ENCODE data around the gene CPTP. TPM values are rescaled to one million over a fixed set of nuclear protein-coding genes. Genes with fewer than 3 reads are reported as not detected.
"Not testable (repeated sequence)": the region's sequence is repeated elsewhere in the genome, so short reads cannot be mapped to it uniquely, and the experiment has no call there.

The CPTP gene
- total RNA-seq, 1 donor from 2014 or later: 20.4 TPM

DNA sequence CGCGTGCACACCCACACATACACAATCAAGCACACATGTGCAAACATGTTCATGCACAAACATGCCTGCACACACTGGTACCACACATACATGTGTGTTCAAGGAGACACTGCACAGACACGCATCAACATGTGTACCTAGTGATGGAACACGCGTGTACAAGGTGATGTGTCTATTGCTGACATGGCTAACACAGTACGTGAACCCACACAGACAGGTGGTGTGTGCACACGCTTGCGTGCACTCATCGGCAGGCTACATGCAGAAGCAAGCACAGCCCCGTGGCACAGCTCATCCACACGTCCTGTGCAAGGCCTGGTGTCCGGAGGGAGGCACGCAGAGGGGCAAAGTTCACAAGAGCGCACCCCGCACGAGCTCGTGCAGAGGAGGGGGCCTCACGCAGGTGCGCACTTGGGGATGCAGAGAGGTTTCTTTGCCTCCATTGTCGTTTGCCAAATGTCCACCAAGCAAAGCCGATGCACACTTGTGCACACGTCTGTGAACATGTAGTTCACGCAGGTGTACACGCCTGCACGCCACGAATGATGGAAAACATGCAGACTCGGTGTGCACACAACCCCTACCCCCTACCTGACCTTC is 17.8 kb upstream of the CPTP start:
- DNase-seq (ENCODE audit: low read depth): no peak

DNA sequence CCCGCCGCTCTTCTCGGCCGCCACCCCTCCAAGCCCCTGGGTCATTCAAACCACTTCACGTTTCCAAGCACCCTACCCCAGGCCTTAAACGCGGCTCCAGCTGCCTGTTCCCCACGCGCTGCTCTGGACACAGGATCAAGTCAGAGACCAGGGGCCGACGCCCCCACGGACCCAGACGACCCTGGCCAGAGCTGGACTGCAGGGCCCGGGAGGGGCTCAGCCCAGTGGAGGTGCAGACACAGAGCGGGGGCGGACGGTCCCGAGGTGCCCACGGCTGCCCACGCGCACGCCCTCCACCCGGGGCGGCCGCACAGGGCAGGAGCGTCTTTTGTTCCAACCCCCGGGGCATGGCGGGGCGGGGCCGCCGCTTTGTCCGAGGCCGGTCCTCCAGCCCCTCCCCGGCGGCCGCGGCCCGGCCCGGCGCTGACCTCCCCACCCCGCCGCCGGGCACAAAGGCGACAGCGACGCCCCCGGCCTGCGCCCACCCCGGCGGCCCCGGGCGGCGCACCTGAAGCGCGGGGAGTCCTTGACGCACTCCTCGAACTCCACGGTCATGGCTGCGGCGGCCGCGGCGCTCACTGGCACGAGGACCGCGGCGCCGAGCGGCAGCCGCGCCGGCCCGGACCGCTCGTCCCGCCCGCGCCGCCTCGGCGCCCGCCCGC is 17.2 kb upstream of the CPTP start:
- DNase-seq (ENCODE audit: low read depth): no peak

DNA sequence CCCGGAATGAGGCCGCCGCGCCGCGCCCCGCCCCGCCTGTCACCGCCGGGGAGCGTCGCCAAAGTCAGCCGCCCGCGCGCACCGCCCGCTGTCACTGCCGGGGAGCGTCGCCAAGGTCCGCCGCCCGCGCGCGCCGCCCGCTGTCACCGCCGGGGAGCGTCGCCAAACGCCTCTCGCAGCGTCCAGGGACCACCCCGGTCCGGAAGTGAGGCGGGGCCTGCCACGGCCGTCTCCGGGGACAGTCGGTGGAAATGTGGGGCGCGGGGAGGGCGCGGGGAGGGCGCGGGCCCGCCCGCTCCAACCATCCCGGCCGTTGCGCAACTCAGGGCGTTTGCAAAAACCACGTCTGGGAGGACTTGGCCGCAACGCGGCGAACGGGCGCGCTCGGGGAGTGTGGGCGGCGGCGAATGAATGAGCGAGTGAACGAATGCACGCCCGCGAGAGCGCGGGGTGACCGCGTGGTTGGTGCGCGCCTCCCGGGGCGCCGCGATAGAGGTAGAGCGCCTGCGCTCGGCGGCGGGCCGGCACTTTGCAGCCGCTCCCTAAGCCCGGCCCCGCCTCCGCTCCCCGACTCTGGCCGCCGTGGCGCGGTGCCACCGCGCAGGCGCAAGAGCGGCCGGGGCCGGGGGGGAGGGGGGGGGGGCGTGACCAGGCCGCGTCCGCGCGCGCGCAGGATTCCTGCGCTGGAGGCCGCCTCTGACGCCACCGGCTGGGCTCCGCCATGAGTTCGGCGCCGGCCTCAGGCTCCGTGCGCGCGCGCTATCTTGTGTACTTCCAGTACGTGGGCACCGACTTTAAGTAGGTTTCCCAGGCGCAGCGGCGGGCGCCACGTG is 16.5 kb upstream of the CPTP start, which contains the start of the genes ACAP3 and PUSL1:
Gene ACAP3, minus strand, starts transcription at position 8 of the 833 bp plus-strand sequence. CDS start 115 bp downstream, outside the sequence.
Gene PUSL1, plus strand, starts transcription at position 675 of the 833 bp plus-strand sequence. Its CDS starts 47 bp downstream, at position 722.
- DNase-seq (ENCODE audit: low read depth): peak; percentile 59

DNA sequence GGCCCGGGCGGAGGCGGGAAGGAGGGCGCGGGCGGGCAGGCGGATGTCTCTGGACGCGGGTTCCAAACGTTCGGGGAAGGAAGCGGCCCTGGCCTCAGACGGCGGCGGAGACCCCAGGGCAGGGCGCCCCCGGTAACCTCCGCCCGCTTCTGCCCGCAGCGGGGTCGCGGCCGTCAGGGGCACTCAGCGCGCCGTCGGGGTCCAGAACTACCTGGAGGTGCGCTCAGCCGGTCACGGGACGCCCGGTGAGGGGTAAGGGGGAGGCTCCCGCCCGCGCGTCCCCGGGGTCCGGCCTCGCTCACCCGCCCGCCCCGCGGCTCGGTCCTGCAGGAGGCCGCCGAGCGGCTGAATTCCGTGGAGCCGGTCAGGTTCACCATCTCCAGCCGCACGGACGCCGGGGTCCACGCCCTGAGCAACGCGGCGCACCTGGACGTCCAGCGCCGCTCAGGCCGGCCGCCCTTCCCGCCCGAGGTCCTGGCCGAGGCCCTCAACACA is 15.8 kb upstream of the CPTP start:
- DNase-seq (ENCODE audit: low read depth): no peak

DNA sequence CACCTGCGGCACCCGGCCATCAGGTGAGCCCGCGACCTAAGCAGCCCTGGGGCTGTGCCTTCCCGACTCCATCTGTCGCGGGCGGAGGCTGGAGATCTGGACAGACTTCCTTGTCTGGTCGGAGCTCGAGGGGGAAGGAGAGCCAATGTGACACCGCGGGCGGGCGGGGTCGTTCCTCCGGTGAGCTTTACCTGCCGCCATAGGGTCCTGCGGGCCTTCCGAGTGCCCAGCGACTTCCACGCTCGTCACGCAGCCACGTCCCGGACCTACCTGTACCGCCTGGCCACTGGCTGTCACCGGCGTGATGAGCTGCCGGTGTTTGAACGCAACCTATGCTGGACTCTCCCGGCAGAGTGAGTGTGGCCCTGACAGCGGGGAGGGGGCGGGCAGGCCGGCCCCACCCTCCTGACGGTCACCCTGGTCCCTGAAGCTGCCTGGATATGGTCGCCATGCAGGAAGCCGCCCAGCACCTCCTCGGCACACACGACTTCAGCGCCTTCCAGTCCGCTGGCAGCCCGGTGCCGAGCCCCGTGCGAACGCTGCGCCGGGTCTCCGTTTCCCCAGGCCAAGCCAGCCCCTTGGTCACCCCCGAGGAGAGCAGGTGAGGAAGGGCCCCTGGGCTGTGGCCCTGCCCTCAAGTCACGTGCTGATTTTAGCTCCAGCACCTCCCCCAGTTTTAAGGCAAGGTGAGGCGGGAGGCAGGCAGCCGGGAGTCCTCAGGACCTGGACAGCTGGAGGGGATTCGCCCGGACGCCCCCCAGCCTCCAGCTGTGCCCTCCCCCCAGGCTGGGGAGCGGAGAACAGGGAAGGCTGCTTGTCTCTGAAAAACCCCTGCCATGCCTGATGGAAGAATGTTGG is 15.1 kb upstream of the CPTP start:
- DNase-seq (ENCODE audit: low read depth): no peak

DNA sequence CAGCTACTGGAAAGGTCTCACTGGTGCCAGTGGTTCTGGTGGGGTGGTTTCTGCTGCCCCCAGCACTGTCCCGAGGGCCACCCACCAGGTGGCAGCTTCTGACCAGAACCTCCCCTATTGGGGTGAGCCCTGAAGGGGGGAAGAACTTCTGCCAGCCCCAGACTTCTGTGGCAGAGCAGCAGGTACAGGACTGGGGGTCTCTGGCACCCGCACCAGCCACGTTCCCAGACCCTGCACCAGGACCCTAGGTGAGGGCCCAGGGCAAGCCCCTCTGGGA is 14.6 kb upstream of the CPTP start:
- DNase-seq (ENCODE audit: low read depth): no peak

DNA sequence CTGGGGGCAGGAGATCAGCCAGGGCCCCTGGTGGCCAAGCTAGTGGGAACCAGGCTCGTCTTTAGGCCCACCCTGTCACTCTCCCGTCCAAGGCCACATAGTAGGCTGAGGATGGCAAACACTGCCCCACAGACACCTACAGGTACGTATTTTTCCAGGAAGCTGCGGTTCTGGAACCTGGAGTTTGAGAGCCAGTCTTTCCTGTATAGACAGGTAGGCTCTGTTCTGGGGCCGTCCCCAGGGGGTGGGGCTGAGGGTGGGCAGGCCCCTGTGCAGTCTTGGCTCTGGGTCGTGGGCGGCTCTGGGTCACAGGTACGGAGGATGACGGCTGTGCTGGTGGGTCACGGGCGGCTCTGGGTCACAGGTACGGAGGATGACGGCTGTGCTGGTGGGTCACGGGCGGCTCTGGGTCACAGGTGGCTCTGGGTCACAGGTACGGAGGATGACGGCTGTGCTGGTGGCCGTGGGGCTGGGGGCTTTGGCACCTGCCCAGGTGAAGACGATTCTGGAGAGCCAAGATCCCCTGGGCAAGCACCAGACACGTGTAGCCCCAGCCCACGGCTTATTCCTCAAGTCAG is 14.0 kb upstream of the CPTP start:
- no peak for DNase-seq (ENCODE audit: low read depth)

DNA sequence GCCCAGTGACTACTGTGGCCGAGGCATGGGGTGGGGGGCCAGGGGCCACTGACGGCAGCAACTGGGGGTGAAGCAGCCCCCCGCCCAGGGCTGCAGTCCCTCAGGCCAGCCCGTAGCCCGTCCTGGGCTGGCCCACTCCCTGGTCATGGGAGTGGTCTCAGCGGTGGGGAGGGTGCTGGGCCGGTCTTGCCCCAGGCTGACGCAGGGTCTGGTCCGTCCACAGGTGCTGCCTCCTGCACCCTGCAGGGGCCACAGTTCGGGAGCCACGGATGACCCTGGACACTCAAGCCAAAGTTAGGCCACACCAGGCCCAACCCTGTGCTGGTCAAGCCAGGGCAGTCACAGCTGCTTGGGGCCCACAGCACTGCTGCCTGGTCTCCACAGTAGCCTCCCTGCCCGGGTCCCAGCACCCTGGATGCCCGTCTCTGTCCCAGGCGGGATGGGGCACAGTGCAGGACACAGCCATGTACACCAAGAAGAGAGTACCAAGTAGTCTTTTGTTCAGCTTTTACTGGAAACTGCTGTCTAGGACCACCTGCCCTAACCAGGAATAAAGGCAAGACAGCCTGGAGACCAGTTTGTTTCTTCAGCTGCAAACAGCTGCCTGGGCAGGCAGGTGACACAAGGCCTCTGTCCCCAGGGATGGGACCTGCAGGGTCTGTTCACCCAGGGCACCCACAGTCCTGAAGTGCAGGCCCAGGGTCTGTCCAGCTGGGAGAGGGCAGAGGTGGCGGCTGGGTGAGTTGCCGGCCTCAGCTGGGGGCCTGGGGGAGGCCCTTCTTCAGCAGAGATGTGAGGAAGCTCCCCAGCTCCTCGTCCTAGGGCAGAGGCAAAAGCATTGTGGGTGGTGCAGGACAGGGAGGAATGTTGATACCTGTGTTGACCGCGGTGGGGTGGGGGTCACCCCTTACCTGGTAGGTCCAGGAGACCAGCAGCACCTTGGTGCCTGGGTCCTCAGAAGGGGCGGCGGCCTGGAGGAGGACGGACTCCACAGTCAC is 13.2 kb upstream of the CPTP start:
- DNase-seq (ENCODE audit: low read depth): no peak

DNA sequence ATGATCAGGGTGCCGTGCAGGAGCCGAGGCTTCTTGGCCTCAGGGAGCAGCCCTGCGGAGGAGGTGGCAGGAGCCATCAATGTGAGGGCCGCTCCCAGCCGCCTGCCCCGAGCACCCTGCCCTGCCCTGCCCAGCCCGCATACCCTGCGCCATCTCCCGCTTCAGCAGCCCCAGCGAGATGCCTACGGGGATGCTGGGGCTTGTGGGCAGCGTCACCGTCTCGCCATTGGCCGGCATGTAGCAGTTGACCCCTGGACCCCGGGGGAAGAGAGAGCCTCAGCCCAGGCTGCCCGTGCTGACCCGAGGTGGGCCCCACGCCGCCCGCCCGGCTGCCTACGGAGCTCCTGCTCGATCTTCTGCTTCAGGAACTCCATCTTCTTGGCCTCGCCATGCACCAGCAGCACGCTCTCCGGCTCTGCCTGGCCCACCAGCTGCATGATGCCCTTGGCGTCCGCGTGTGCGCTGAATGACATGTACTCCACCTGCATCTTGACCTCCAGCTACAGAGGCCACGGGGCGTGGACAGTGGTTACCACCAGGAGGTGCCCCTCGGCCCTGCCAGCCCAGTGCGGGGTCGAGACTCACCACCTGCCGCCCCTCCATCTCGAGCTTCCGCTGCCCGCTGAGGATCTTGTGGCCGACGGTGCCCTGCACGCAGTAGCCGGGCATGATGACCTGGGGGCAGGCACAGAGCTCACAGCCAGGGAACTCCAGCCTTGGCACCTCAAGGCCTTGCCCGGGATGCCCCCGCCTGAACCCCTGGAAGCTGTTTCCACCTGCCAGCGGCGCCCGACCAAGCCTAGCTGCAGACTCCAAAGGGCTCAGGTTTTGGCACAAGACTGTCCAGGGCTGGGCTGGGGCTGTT is 11.9 kb upstream of the CPTP start:
- DNase-seq (ENCODE audit: low read depth): no peak

DNA sequence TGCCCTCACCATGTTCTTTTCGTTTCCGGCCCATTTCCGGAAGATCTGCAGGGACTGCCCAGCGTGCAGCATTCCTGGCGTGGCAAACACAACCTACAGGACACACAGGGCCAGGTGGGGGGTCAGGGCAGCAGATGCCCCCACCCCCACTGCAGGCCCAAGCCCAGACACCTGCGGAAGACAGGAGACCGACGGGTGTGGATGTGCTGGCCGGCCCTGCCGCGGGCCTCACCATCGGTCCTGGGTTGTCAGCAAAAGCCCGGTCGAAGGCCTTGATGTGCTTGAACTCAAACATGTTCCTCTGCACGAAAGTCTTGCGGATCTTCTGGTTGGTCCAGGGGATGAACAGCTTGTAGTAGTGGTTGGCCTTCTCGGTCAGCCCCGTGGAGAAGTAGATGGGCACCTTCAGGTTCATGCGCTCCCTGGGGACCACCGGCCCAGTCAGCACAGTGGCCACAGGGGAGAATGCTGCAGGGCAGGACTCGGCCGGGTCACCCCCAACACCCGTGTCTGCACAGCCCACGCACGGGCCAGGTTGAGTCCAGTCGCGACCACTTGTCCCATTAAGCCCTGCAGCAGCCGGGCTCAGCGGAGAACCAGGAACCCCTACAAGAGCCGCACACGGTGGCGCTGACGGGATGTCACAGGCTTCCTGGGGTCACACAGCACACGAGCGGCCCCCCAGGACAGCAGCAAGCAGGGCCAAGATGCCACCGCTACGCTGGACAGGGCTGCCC is 10.9 kb upstream of the CPTP start:
- no peak for DNase-seq (ENCODE audit: low read depth)

DNA sequence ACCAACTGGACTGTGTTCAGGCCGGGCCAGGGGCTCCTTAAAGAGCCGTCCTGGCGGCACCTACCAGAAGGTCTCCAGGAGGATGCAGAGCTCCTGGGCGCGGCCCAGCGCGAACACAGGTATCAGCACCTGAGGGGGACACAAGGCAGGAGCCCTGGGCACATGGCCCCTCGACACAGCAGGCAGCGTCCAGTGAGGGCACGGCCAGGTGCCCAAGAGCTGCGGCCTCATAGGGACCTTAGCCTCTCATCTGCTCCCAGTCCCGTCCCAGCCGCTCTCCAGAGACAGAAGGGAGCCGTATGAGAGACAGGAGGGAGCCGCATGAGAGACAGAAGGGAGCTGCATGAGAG is 10.4 kb upstream of the CPTP start:
- DNase-seq (ENCODE audit: low read depth): no peak

DNA sequence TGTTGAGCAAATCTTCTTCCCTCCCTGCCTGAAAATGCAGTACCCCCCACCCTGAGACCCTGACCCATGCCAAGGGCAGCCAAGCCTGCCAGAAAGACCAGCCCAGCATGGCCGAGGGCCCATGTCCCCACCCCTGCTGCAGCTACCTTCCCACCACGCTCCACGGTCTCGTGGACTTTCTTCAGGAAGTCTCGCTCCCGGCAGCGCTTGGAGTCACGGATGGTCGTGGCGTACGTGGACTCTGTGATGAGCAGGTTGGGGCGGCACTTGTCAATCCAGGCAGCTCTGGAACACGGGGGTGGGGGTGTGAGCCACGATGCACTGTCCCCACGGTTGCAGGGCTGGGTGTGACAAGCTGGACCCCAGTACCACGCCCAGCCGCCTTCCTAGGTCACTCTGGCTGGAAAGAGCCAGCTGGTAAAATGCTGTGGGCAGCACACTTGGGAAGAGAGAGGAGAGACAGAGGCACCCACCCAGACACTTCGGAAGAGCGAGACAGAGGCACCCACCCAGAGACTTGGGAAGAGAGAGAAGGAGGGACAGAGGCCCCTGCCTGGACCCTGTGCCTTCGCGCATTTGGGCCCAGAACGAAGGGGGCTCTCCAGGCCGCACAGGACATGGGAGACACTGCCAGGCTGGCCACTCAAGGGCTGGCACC is 9.8 kb upstream of the CPTP start:
- no peak for DNase-seq (ENCODE audit: low read depth)

DNA sequence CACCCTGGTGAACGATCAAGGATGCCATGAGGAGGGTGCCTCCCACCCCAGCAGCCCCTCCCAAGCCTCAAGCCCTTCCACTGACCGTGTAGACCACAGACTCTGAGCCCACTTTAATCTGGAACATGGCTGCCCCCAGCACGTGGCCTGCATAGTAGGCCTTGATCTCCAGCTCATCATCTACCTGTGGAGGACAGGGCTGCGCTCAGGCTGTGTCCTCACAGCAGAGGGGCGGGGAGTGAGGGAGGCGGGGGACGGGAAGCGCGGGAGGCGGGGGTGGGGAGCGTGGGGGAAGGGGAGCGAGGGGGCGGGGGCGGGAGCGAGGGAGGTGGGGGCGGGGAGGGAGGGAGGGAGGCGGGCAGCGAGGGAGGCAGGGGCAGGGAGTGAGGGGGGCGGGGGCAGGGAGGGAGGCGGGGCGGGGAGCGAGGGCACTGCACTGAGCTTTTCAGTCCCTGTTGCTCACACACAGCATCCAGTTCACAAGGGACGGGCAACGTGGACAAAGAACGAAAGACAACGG is 9.1 kb upstream of the CPTP start:
- DNase-seq (ENCODE audit: low read depth): no peak

DNA sequence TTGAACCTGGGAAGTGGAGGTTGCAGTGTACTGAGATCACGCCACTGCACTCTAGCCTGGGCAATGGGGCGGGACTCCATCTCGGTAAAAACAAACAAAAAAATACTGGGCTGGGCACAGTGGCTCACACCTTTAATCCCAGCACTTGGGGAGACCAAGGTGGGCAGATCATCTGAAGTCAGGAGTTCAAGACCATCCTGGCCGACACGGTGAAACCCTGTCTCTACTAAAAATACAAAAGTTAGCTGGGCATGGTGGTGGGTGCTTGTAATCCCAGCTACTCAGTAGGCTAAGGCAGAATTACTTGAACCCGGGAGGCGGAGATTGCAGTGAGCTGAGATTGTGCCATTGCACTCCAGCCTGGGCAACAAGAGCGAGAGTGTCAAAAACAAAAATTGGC is 8.4 kb upstream of the CPTP start:
- not testable (repeated sequence) for DNase-seq (ENCODE audit: low read depth)

DNA sequence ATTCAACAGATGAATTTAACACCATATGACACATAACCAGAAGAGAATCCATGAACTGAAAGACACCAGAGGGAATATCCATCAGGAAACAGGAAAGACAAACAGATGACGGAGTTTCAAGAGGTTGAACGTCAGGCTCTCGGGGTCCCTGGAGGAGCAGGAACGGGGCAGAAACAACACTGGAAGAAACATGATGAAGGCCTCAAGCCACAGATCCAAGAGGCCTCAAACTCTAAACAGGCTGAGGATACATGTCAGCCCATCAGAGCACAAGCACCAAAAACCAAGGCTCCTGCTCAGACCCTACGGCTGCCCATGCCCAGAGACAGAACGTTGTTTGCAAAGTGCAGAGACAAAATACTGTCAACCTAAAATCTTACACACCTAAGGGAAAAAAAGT is 7.2 kb upstream of the CPTP start:
- DNase-seq (ENCODE audit: low read depth): no peak

DNA sequence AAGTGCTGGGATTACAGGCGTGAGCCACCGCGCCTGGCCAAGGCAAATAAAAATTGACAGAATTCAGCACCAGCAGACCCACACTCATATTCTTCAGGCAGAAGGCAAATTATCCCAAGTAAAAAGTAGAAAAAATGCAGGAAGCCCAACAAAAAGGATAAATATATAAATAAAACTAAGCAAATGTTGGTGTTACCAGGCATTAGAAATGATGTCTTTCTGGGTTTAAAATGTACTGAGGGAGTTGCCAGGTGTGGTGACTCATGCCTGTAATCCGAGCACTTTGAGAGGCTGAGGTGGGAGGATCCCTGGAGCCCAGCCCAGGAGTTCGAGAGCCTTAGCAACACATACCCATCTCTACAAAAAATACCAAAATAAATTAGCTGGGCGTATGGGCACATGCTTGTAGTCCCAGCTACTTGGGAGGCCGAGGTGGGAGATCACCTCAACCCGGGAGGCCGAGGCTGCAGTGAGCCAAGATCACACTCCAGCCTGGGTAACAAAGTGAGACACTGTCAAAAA is 6.4 kb upstream of the CPTP start:
- peak; percentile 88 for DNase-seq (ENCODE audit: low read depth)

DNA sequence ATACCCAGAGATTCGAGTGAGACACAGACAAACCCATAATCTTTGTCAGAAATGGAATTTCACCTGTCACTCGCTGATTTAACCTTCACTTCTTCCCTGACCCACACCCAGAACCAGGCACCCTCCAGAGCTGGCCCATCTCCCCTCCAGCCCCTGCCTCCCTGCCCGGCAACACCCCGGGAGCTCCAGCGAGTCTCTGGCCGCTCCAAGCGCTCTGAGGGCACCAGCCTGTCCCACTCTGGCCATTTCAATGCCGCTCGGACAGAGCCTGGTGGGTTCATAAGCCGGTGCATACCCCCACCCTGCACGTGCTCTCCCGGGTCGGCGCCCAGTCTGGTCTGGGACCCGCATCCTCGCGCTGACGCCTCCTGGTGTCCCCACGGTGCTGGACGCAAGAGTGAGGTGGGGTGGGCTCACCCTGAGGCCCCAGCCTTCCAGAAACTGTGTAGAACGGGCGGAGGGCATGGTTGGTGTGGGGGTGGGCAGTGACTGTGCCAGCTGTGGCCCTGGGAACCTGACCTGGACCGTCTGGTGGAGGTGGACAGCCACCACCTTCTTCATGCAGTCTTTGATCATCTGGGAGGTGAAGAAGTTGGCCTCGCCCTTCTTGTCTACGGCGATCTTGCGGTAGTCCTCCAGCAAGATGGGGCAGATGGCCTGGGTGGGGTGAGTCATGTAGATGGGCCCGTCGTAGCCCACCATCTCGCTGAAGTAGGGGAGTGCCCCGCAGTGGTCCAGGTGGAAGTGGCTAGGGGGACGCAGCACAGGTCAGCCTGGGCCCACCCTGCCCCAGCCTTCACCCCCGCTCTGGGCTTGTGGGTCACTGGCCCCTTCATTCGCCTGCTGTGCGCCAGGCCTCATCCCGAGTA is 5.6 kb upstream of the CPTP start:
- no peak for DNase-seq (ENCODE audit: low read depth)
